HG02852 (cell line): ENCODE measurements around the gene RNU7-1.
A peak's percentile ranks its signal among the peaks of the same experiment; 100 is the strongest.
"Not testable (repeated sequence)": the region's sequence is repeated elsewhere in the genome, so short reads cannot be mapped to it uniquely, and the experiment has no call there.

Experiments used
- ATAC-seq: cut with Tn5 transposase; IDR thresholded peaks from one replicate; pipeline ENCODE4 v1.9.1; 2021; ENCODE audit warnings: mild to moderate bottlenecking, moderate library complexity; ENCODE audit not compliant: unreplicated experiment

Gene RNU7-1

GRCh38 chr12:6943722-6944380, at the start of gene RNU7-1, which contains the start of gene C12orf57:
RNU7-1 (plus strand) TSS chr12:6943816.
C12orf57 (plus strand) TSS chr12:6944022; CDS start chr12:6944122, 100 bp downstream.
- ATAC-seq: peak; percentile 33

GRCh38 chr12:6894321-6894720, 49.3 kb upstream of the RNU7-1 start:
- ATAC-seq: no peak

- ATAC-seq: no peak
Observed at GRCh38 chr12:6896846-6897435, 46.7 kb upstream of the RNU7-1 start.

GRCh38 chr12:6899427-6899826, 44.2 kb upstream of the RNU7-1 start:
- ATAC-seq: no peak

GRCh38 chr12:6899837-6900519, 43.6 kb upstream of the RNU7-1 start:
- ATAC-seq: no peak

- ATAC-seq: no peak
Observed at GRCh38 chr12:6902448-6902847, 41.2 kb upstream of the RNU7-1 start.

- no peak for ATAC-seq
Observed at GRCh38 chr12:6903722-6904121, 39.9 kb upstream of the RNU7-1 start.

- peak; percentile 98 for ATAC-seq
Observed at GRCh38 chr12:6904280-6905276, 39.0 kb upstream of the RNU7-1 start, which contains the start of gene LRRC23. LRRC23 (plus strand) TSS chr12:6904822; CDS start chr12:6905634, 812 bp downstream.

GRCh38 chr12:6905414-6906040, 38.1 kb upstream of the RNU7-1 start:
- no peak for ATAC-seq

- ATAC-seq: not testable (repeated sequence)
Observed at GRCh38 chr12:6908141-6908540, 35.5 kb upstream of the RNU7-1 start.

GRCh38 chr12:6909421-6910145, 34.0 kb upstream of the RNU7-1 start:
- no peak for ATAC-seq

GRCh38 chr12:6912164-6912935, 31.3 kb upstream of the RNU7-1 start:
- no peak for ATAC-seq

GRCh38 chr12:6914246-6914946, 29.2 kb upstream of the RNU7-1 start, which contains the start of gene ENO2:
ENO2 (plus strand) TSS chr12:6914580; CDS start chr12:6915833, 1,253 bp downstream.
- peak; percentile 86 for ATAC-seq

- no peak for ATAC-seq
Observed at GRCh38 chr12:6914947-6915788, 28.4 kb upstream of the RNU7-1 start.

GRCh38 chr12:6915789-6916285, 27.8 kb upstream of the RNU7-1 start:
- no peak for ATAC-seq

- no peak for ATAC-seq
Observed at GRCh38 chr12:6916426-6917200, 27.0 kb upstream of the RNU7-1 start.
